HEK293 (cell line): ENCODE results near the gene NFIB.

Source experiments
- GLI4 ChIP-seq: fragments of 450-650 bp; formaldehyde crosslinking; IDR thresholded peaks from 2 replicates; pipeline ENCODE4 v1.5.1; 2016; ENCODE audit warnings: missing biosample characterization, missing genetic modification characterization
- TCF7L2 ChIP-seq: IDR thresholded peaks from 2 replicates; pipeline ENCODE4 v1.6.1; 2011; ENCODE audit warnings: low read depth, mild to moderate bottlenecking, inconsistent platforms, low read length, moderate library complexity, borderline replicate concordance
- ZFP37 ChIP-seq: fragments of 450-650 bp; formaldehyde crosslinking; IDR thresholded peaks from 2 replicates; pipeline ENCODE4 v1.5.1; 2016; ENCODE audit warnings: missing biosample characterization, missing genetic modification characterization
- ZNF391 ChIP-seq: fragments of 450-650 bp; formaldehyde crosslinking; IDR thresholded peaks from 2 replicates; pipeline ENCODE4 v1.5.1; 2016; ENCODE audit warnings: low read depth, missing biosample characterization, missing genetic modification characterization, borderline replicate concordance
- ZNF544 ChIP-seq: fragments of 450-650 bp; formaldehyde crosslinking; IDR thresholded peaks from 2 replicates; pipeline ENCODE4 v1.5.0; 2017; ENCODE audit warnings: missing biosample characterization, missing genetic modification characterization
- ZNF549 ChIP-seq: fragments of 450-650 bp; IDR thresholded peaks from 2 replicates; pipeline ENCODE4 v1.5.1; 2018; ENCODE audit warnings: missing biosample characterization, missing genetic modification characterization, mild to moderate bottlenecking, inconsistent platforms, moderate library complexity
- ZNF747 ChIP-seq: fragments of 450-650 bp; formaldehyde crosslinking; IDR thresholded peaks from 2 replicates; pipeline ENCODE4 v1.5.1; 2016; ENCODE audit warnings: missing biosample characterization, missing genetic modification characterization
- TF ChIP-seq, protein P1 (sequence below): fragments of 450-650 bp; formaldehyde crosslinking; IDR thresholded peaks from 2 replicates; pipeline ENCODE4 v1.5.1; 2016; ENCODE audit warnings: missing biosample characterization, missing genetic modification characterization
- TF ChIP-seq, protein P2 (sequence below): fragments of 450-650 bp; formaldehyde crosslinking; conservative IDR thresholded peaks from 2 replicates; pipeline ENCODE4 v1.5.1; 2016; ENCODE audit warnings: low read depth, missing biosample characterization, missing genetic modification characterization
- TF ChIP-seq, protein P3 (sequence below): fragments of 450-650 bp; formaldehyde crosslinking; IDR thresholded peaks from 2 replicates; pipeline ENCODE4 v1.5.1; 2016; ENCODE audit warnings: missing biosample characterization, missing genetic modification characterization
- TF ChIP-seq, protein P4 (sequence below): fragments of 450-650 bp; formaldehyde crosslinking; IDR thresholded peaks from 2 replicates; pipeline ENCODE4 v1.5.1; 2016; ENCODE audit warnings: missing biosample characterization, missing genetic modification characterization, borderline replicate concordance
- TF ChIP-seq, protein P5 (sequence below): fragments of 450-650 bp; formaldehyde crosslinking; IDR thresholded peaks from 2 replicates; pipeline ENCODE4 v1.5.1; 2016; ENCODE audit warnings: missing biosample characterization, missing genetic modification characterization

DNA sequence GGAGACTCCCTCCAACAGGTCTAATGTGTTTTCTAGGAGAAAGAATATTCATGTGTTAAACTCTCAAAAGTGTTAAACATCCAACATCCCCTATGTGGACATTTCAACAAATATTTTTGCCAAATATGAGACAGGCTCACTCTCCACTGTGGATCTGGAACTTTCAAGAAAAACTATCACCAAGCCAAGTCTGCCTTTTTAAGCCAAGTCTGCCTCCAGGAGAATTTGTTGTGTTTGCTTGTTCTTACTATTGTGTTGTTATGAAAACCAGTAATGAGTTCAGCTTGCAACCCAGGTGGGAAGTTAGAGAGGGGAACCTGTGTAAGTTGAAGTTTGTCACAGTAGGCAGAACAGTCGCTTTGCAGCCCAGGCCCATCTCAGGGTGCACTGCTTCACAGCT lies 228.1 kb downstream of the NFIB start:
- TF ChIP-seq, protein P1, sequence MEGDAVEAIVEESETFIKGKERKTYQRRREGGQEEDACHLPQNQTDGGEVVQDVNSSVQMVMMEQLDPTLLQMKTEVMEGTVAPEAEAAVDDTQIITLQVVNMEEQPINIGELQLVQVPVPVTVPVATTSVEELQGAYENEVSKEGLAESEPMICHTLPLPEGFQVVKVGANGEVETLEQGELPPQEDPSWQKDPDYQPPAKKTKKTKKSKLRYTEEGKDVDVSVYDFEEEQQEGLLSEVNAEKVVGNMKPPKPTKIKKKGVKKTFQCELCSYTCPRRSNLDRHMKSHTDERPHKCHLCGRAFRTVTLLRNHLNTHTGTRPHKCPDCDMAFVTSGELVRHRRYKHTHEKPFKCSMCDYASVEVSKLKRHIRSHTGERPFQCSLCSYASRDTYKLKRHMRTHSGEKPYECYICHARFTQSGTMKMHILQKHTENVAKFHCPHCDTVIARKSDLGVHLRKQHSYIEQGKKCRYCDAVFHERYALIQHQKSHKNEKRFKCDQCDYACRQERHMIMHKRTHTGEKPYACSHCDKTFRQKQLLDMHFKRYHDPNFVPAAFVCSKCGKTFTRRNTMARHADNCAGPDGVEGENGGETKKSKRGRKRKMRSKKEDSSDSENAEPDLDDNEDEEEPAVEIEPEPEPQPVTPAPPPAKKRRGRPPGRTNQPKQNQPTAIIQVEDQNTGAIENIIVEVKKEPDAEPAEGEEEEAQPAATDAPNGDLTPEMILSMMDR (tag by site-specific recombination): no peak
- TF ChIP-seq, protein P2, sequence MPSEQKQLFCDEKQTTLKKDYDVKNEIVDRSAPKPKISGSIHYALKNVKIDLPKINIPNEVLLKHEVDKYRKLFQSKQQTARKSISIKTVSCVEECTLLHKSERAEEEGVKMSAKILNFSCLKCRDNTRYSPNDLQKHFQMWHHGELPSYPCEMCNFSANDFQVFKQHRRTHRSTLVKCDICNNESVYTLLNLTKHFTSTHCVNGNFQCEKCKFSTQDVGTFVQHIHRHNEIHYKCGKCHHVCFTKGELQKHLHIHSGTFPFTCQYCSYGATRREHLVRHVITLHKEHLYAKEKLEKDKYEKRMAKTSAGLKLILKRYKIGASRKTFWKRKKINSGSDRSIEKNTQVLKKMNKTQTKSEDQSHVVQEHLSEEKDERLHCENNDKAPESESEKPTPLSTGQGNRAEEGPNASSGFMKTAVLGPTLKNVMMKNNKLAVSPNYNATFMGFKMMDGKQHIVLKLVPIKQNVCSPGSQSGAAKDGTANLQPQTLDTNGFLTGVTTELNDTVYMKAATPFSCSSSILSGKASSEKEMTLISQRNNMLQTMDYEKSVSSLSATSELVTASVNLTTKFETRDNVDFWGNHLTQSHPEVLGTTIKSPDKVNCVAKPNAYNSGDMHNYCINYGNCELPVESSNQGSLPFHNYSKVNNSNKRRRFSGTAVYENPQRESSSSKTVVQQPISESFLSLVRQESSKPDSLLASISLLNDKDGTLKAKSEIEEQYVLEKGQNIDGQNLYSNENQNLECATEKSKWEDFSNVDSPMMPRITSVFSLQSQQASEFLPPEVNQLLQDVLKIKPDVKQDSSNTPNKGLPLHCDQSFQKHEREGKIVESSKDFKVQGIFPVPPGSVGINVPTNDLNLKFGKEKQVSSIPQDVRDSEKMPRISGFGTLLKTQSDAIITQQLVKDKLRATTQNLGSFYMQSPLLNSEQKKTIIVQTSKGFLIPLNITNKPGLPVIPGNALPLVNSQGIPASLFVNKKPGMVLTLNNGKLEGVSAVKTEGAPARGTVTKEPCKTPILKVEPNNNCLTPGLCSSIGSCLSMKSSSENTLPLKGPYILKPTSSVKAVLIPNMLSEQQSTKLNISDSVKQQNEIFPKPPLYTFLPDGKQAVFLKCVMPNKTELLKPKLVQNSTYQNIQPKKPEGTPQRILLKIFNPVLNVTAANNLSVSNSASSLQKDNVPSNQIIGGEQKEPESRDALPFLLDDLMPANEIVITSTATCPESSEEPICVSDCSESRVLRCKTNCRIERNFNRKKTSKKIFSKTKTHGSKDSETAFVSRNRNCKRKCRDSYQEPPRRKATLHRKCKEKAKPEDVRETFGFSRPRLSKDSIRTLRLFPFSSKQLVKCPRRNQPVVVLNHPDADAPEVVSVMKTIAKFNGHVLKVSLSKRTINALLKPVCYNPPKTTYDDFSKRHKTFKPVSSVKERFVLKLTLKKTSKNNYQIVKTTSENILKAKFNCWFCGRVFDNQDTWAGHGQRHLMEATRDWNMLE (tag by site-specific recombination): no peak
- no peak for TF ChIP-seq ZNF549 (tag by site-specific recombination)
- no peak for TF ChIP-seq ZFP37 (tag by site-specific recombination)
- no peak for TF ChIP-seq ZNF544 (tag by site-specific recombination)
- TF ChIP-seq, protein P3, sequence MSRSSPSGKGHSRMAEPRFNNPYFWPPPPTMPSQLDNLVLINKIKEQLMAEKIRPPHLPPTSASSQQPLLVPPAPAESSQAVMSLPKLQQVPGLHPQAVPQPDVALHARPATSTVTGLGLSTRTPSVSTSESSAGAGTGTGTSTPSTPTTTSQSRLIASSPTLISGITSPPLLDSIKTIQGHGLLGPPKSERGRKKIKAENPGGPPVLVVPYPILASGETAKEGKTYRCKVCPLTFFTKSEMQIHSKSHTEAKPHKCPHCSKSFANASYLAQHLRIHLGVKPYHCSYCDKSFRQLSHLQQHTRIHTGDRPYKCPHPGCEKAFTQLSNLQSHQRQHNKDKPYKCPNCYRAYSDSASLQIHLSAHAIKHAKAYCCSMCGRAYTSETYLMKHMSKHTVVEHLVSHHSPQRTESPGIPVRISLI: no peak
- no peak for TF ChIP-seq GLI4 (tag by site-specific recombination)
- TF ChIP-seq ZNF391 (tag by site-specific recombination): no peak
- TF ChIP-seq, protein P4, sequence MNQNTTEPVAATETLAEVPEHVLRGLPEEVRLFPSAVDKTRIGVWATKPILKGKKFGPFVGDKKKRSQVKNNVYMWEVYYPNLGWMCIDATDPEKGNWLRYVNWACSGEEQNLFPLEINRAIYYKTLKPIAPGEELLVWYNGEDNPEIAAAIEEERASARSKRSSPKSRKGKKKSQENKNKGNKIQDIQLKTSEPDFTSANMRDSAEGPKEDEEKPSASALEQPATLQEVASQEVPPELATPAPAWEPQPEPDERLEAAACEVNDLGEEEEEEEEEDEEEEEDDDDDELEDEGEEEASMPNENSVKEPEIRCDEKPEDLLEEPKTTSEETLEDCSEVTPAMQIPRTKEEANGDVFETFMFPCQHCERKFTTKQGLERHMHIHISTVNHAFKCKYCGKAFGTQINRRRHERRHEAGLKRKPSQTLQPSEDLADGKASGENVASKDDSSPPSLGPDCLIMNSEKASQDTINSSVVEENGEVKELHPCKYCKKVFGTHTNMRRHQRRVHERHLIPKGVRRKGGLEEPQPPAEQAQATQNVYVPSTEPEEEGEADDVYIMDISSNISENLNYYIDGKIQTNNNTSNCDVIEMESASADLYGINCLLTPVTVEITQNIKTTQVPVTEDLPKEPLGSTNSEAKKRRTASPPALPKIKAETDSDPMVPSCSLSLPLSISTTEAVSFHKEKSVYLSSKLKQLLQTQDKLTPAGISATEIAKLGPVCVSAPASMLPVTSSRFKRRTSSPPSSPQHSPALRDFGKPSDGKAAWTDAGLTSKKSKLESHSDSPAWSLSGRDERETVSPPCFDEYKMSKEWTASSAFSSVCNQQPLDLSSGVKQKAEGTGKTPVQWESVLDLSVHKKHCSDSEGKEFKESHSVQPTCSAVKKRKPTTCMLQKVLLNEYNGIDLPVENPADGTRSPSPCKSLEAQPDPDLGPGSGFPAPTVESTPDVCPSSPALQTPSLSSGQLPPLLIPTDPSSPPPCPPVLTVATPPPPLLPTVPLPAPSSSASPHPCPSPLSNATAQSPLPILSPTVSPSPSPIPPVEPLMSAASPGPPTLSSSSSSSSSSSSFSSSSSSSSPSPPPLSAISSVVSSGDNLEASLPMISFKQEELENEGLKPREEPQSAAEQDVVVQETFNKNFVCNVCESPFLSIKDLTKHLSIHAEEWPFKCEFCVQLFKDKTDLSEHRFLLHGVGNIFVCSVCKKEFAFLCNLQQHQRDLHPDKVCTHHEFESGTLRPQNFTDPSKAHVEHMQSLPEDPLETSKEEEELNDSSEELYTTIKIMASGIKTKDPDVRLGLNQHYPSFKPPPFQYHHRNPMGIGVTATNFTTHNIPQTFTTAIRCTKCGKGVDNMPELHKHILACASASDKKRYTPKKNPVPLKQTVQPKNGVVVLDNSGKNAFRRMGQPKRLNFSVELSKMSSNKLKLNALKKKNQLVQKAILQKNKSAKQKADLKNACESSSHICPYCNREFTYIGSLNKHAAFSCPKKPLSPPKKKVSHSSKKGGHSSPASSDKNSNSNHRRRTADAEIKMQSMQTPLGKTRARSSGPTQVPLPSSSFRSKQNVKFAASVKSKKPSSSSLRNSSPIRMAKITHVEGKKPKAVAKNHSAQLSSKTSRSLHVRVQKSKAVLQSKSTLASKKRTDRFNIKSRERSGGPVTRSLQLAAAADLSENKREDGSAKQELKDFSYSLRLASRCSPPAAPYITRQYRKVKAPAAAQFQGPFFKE (tag by site-specific recombination): no peak
- TF ChIP-seq, protein P5, sequence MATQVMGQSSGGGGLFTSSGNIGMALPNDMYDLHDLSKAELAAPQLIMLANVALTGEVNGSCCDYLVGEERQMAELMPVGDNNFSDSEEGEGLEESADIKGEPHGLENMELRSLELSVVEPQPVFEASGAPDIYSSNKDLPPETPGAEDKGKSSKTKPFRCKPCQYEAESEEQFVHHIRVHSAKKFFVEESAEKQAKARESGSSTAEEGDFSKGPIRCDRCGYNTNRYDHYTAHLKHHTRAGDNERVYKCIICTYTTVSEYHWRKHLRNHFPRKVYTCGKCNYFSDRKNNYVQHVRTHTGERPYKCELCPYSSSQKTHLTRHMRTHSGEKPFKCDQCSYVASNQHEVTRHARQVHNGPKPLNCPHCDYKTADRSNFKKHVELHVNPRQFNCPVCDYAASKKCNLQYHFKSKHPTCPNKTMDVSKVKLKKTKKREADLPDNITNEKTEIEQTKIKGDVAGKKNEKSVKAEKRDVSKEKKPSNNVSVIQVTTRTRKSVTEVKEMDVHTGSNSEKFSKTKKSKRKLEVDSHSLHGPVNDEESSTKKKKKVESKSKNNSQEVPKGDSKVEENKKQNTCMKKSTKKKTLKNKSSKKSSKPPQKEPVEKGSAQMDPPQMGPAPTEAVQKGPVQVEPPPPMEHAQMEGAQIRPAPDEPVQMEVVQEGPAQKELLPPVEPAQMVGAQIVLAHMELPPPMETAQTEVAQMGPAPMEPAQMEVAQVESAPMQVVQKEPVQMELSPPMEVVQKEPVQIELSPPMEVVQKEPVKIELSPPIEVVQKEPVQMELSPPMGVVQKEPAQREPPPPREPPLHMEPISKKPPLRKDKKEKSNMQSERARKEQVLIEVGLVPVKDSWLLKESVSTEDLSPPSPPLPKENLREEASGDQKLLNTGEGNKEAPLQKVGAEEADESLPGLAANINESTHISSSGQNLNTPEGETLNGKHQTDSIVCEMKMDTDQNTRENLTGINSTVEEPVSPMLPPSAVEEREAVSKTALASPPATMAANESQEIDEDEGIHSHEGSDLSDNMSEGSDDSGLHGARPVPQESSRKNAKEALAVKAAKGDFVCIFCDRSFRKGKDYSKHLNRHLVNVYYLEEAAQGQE (tag by site-specific recombination): no peak
- no peak for TF ChIP-seq ZNF747 (tag by site-specific recombination)
- no peak for TF ChIP-seq TCF7L2
